Left hindlimb (tissue), 1 donor: Measurements from ENCODE around the gene KCNG2.

ENCODE experiments used
- DNase-seq: peaks from one replicate; pipeline ENCODE4 v3.0.0-alpha.2; 2018

Gene KCNG2

DNA sequence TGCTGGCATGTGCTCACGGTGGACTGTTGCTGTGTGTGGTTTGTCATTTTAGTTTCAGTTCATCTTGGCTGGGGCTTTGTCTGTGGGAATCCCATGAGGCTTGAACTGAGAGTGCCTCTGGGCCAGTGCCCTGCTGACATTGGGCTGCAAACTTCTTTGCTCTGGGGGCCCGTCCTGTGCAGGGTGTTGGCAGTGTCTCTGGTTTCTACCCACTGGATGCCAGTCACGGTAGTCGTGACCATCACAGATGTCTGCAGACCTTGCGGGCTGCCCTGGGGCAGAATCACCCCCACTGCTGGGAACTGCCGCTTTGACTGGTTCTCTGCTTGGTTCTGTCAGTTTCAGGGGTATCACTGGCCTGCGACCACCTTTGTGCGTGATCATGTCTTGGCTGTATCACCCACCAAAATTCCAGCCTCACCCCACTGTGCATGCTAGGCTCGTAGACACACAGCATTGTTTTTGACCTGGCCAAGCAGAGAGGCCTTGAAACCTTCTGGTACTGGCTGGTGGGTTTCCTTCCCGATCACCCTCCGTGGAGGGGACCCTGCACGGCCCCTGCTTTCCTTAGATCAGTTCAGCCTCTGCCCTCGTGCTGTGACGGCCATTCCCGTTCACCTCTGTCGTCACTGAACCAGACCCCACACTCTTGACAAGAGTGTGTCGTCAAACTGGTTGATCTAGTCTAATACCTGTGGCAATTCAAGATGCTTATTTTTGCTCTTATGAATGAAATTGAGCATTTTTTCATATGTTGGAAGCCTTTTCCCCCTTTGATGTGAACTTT lies 57.6 kb downstream of the KCNG2 start:
- DNase-seq: no peak

DNA sequence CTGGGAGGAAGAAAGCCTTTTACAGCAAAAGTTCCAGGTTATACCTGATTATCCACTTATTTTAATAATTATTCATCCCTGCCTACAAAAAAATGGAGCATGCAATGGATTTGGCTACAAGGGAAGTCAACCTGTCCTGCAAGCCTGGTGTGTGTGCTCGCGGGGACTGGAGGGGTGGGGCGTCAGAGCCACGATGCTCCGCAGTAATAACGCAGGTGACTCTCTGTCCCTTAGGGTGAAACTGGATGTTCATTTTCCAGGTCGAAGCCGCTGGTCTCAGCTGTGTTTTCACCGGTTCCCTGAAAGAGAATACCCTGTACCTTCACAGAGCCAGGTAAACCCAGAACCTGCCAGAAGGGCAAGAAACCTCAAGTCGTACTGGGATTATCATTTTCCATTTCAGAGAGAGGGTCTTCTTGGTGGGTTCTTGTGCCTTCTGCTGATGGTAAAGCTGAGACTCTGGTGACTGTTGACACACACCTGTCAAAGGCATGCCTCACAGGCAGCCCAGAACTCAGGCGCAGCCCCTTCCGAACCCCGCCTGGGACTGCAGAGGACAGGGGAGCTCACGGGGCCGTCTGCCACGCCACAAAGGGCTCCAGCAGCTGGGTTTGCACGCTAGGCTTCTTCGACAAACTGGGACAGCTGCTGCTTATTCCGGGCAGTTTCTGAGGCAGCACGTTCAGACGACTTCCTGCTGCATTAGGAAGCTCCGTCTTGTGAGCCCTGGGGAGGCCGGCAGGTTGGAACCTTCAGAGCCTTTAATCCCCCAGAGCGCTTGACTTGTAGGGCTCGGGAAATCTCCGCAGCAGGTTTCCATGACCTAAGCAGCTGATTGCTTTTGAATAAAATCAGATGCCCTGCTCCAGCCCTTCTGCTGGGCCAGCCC lies 58.6 kb downstream of the KCNG2 start:
- DNase-seq: peak; percentile 76

DNA sequence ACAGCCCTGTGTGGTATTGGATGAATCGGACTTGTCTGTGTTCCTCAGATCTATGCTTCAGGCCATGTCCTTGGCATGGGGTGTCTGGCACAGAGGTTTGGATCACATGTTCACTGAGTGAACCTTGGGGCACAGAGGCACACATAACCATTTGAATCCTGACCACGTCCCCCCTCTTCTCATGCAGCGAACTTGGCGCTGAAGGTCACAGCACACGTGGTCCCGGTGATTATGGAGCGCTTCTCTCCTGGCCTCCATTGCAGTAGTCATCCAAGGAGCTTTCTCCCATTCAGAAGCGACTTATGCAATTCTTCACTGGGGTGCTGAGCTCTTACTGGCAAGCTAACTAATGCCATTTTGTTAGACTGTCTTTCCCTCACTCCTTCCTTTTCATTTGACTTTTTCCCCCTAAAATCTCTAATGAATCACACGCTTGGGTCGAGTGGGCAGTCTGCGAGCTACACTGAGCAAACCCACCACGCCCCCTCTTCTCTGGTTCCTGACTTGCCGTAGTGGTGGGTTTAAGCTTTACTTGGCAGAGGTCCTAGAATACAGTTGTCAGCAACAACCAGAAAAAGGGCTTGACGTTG lies 59.4 kb downstream of the KCNG2 start:
- peak; percentile 65 for DNase-seq

DNA sequence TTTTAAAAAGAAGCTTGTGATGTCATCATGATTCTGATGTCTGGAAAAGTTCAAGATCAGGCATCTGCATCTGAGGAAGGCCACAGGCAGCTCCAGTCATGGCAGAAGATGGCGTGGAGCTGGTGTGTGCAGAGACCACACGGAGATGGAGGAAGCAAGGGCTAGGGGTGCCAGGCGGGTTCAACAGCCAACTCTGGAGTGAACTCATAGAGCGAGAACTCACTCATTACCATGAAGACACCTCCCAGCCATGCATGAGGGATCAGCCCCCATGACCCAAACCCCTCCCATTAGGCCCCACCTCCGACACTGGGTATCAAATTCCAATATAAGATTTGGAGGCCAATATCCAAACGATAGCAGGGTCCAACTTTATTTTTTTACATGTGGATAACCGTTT lies 61.6 kb downstream of the KCNG2 start:
- peak; percentile 3 for DNase-seq

DNA sequence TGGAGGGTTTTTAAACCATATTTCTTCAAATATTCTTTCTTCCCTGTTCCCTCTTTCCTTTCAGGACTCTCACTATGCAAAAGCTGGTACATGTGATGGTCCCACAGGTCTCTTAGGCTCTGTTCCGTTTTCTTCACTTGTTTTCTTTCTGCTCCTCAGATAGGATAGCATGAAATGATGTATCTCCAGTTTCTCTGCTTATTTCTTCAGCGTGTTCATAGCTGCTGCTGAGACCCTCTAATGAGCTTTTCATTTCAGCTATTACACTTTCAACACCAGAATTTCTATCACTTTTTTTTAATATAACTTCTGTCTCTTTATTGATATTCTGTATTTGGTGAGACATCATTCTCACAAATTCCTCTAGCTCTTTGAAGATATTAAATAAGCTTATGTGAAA lies 63.9 kb downstream of the KCNG2 start:
- no peak for DNase-seq

DNA sequence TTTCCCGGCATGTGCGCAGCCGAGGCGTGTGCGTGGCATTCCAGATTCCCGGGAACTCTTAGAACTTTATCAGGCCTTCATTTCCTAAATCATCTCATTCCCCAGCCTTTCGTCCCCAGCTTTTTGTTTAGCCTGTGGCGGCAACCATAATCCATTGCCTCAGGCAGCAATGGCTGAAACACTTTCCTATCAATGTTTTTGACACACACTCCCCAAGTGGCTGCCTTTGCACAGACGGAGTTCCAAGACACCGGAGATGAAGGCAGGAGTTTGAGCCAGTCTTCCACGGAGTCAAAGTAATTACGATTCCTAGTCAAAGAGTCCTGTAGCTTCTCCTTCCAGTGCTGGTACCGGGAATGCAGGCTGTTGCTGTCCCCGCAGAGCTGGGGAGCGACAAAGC lies 64.8 kb downstream of the KCNG2 start:
- DNase-seq: no peak

DNA sequence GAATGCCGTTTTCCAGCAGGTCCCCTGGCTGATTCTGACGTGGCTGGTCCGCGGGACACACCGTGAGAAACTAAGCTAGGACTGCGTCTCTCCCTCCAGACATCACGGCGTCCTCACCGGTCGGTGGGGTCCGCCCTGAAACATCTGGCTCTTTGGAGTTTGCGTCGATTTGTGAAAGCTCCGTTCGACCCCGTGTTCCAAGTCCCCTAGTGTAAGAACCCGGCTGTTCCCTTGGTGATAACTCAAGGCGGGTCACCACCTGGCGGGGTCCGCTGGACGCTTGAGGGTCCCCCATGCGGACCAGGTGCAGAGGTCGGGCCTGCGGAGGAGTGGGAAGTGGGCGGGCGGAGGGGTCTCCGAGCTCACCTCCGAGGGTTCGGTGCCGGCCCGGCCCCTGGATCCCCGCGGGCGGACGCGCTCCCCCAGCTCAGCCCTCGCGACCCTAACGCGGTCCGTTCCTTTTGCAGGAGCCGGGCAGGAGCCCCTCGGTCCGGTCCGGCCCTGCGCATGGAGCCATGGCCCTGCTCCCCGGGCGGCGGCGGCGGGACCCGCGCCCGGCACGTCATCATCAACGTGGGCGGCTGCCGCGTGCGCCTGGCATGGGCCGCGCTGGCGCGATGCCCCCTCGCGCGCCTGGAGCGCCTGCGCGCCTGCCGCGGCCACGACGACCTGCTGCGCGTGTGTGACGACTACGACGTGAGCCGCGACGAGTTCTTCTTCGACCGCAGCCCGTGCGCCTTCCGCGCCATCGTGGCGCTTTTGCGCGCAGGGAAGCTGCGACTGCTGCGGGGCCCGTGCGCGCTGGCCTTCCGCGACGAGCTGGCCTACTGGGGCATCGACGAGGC lies 65.6 kb downstream of the KCNG2 start:
- peak; percentile 13 for DNase-seq

DNA sequence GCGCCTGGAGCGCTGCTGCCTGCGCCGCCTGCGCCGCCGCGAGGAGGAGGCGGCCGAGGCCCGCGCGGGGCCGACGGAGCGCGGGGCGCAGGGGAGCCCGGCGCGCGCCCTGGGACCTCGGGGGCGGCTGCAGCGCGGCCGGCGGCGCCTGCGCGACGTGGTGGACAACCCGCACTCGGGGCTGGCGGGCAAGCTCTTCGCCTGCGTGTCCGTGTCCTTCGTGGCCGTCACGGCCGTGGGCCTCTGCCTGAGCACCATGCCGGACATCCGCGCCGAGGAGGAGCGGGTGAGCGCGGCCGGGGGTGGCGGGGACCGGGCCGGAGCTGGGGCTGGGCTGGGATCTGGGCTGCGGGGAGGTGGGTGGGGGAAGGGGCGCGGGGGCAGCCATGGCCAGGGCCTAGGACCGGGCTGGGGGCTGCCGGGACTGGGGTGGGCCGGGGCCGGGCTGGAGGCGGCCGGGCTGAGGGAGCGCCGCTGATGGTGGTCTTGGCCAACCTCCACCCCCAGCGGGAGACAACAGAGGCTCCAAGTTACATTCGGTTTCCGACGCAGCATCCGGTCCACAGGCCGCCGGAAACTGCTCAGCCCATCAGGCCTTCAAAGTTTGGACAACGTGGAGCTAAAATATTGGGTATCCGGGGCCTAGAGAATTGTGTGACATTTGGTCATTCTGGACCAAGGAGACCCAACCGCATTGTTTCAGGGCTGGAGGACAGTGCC lies 66.4 kb downstream of the KCNG2 start:
- peak; percentile 11 for DNase-seq

DNA sequence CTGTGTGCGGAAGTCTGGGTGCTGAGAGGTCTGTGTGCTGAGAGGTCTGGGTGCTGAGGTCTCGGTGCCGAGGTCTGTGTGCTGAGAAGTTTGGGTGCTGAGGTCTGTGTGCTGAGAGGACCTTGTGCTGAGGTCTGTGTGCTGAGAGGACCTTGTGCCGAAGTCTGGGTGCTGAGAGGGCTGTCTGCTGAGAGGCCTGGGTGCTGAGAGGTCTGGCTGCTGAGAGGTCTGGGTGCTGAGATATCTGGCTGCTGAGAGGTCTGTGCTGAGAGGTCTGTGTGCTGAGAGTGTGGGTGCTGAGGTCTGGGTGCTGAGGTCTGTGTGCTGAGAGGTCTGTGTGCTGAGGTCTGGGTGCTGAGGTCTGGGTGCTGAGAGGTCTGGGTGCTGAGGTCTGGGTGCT lies 67.2 kb downstream of the KCNG2 start:
- DNase-seq: peak; percentile 1

DNA sequence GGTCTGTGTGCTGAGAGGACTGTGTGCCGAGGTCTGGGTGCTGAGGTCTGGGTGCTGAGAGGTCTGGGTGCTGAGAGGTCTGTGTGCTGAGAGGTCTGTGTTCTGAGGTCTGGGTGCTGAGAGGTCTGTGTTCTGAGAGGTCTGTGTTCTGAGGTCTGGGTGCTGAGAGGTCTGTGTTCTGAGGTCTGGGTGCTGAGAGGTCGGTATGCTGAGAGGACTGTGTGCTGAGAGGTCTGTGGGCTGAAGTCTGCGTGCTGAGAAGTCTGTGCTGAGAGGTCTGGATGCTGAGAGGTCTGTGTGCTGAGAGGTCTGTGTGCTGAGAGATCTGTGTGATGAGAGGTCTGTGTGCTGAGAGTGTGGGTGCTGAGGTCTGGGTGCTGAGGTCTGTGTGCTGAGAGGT lies 68.2 kb downstream of the KCNG2 start:
- DNase-seq: peak; percentile 16

DNA sequence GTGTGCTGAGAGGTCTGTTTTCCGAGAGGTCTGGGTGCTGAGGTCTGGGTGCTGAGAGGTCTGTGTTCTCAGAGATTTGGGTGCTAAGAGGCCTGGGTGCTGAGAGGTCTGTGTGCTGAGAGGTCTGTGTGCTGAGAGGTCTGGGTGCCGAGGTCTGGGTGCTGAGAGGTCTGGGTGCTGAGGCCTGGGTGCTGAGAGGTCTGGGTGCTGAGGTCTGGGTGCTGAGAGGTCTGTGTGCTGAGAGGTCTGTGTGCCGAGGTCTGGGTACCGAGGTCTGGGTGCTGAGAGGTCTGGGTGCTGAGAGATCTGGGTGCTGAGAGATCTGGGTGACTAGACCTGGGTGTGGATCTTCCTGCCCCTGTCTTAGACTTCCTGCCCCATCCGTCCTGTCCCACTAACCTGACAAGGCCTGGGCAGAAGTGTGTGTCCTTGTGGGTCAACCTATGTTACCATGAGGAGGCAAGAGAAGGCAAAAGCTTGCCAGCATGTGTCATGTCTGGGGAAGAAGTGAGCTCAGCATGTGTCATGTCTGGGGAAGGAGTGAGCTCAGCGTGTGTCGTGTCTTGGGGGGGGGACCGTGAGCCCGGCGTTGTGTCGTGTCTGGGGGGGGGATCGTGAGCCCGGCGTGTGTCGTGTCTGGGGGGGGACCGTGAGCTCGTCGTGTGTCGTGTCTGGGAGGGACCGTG lies 69.3 kb downstream of the KCNG2 start:
- peak; percentile 14 for DNase-seq

DNA sequence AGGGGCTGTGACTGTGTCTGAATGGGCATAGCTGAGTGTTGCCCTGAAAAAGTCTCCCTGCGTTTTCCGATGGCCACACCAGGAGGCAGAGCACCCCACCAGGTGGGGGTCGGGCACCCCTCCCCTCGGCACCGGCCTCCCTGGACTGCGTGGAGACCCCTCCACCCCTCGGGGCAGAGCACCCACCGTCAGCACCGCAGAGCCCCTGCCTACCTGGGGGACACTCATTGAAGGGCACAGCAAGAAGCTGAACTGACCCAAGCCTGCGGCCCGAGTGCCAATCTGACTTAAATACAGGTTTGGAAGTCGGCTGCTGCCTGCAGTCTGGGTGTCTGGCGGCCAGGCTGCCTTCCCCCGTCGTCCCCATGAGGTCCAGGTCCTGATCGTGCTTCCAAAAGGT lies 69.9 kb downstream of the KCNG2 start:
- peak; percentile 8 for DNase-seq

DNA sequence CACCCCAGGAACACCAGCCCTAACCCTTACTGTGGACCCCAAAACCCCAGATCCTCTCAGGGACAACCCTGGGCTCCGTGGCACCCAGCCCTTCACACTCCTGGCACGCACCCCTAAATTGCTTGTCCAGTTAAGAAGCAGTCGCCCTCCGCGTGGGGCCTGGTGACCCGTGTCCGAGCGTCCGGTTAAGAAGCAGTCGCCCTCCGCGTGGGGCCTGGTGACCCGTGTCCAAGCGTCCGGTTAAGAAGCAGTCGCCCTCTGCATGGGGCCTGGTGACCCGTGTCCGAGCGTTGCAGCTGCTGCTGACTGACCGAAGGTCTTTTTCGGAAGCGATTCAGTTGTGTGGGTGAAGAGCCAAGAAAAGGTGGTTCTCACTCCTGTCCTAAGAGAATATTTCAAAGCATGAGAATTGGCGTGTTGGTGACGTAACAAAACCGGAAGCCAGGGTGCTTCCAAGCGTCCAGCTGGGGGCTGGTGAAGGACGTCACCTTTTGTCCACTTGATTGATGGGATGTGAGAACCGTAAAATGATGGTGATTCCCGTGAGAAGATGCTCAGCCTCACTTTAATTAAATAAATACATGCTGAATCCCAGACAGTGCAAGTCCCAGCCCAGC lies 70.5 kb downstream of the KCNG2 start:
- peak; percentile 6 for DNase-seq

DNA sequence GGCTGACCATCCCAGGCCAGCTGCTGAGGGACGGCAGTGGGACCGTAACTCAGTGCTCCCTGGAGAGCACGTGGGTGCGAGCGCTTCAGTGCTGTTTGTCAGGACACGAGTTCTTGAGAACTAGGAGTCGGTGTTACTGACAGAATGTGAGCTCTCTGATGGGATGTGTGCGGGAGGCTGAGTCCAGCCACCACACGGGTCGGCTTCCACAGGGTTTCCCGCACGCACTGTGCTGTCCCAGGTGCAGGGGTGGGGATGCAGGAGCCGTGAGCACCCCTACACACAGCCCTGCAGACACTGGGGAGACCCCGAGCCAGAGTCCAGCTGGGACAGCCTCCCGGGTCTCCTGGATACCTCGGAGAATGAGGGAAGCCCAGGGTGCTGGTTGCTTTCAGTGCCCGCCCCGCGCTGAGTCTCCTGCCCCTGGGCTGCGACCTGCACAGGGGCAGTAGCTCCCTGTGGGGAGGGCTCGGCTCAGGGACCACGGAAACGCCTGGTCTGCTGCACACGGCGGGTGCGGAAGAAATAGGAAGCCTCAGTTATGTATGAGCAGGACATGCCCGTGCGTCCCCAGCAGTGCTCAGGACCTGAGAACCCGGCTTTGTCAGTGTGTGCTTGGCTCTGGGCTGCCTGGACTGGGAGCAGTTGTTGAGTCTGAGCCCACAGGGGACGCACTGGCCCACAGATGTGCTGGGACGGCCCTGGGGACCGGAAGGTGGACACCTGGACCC lies 71.2 kb downstream of the KCNG2 start:
- DNase-seq: peak; percentile 20

DNA sequence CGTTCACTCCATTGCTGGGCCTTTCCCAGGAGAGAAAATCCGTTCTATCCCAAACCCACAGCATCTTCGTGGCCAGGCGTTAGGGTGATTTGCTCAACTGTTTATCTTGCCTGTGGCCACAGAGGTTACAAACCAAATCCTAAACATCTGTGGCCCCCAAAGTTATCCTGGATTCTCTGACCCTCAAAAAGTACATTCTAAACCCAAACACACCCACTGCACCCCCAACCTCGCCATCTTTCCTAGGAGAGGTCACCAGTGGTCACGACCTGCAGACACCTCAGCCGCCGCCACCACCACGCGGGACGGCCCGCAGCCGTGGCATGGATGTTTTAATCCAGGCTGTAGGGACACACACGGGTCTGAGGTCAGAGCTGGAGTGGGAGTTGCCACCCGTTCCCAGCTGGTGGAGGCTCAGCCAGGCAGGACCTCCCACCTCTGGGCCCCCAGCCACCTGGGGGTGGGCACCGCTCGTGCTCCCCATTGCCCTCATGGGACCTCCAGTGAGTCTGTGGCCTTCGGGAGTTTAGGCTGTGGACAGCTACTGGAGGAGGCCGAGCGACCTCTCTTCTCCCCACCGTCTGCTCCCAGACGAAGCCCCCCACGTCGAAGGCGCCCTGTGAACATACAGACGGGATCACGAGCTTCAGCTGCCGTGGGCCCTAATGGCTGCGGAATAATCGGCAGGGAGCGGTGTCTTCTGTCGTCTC lies 72.0 kb downstream of the KCNG2 start:
- peak; percentile 24 for DNase-seq

DNA sequence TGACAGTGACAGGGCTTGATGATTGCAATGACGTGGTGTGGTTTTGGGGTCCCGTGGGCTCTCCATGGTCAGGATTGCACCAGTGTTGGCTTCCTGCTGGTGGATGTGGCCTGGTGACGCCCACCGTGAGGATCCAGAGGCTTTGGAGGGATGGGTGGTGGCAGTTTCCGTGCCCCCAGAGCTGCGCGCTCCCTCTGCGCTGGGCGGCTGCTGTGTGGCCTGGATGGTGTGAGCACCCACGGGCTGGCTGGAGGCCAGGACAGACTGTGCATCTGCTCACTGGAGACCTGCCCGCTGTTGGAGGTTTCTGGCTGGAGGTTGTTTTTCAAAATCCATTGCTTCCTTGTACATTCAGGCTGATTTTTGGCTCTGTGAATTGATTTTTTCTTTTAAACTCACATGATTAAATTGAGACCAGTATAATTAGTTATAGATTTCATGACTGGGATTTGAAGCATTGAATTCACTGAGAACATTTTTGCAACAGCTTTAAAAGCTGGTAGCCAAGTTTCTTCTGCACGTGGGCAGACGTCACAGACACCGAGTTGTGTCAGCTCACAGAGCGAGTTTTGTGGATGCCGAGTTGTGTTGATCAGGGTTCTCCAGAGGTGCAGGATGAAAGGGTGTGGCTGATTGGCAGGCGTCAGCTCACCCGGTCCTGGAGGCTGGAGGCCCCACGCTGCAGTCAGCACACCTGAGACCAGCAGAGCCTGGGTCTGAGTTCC lies 72.7 kb downstream of the KCNG2 start:
- peak; percentile 40 for DNase-seq

DNA sequence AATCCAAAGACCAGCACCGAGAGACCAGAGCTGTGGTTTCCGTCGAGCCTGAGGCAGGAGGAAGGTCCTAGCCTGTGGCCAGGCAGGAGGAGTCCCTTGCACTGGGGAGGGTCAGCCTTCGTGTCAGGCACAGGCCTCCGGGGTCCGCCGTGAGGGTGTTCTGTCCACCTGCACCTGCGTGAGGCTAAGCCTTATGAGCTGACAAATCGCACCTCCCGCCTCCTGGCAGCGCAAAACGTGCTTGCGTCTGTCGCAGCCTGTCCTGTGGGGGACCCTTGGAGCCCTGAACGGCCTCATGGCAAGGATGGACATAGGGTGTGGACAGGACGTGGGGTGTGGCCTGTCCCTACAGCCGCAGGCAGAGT lies 73.3 kb downstream of the KCNG2 start:
- no peak for DNase-seq

DNA sequence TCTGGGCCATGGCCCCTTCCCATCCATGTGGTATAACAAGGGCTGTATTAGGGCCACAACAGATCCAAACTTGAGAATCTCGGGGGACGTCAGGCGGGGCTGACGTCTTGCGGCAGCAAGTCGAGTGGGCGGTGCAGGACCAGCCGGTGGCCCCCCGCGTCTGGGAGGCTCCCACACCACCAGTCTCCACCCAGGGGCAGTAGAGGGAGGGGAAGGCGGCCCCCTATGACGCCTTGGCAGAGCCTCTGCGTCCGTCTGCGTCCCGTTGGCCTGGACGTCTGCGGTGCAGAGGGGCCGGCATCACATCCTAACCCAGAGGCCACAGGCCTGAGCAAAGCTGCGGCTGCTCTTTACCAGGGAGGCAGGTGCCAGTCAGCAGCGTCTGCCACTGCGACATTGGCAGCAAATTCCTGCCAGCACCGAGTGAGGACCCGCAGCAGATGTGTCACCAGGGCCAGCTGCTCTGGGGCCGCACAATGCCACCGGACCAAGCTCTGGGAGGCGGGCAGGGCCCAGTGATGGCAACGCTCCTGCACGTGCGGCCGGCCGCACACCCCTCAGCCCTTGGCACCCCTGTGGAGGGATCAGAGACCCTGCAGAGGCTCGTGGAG lies 73.8 kb downstream of the KCNG2 start:
- peak; percentile 10 for DNase-seq
